HG03025 (cell line): ENCODE data around the gene RFNG.

Experiments
- ATAC-seq: cut with Tn5 transposase; IDR thresholded peaks from one replicate; pipeline ENCODE4 v1.9.1; 2021; ENCODE audit warnings: mild to moderate bottlenecking, moderate library complexity; ENCODE audit not compliant: unreplicated experiment, low FRiP score

Gene RFNG, protein sequence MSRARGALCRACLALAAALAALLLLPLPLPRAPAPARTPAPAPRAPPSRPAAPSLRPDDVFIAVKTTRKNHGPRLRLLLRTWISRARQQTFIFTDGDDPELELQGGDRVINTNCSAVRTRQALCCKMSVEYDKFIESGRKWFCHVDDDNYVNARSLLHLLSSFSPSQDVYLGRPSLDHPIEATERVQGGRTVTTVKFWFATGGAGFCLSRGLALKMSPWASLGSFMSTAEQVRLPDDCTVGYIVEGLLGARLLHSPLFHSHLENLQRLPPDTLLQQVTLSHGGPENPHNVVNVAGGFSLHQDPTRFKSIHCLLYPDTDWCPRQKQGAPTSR

DNA sequence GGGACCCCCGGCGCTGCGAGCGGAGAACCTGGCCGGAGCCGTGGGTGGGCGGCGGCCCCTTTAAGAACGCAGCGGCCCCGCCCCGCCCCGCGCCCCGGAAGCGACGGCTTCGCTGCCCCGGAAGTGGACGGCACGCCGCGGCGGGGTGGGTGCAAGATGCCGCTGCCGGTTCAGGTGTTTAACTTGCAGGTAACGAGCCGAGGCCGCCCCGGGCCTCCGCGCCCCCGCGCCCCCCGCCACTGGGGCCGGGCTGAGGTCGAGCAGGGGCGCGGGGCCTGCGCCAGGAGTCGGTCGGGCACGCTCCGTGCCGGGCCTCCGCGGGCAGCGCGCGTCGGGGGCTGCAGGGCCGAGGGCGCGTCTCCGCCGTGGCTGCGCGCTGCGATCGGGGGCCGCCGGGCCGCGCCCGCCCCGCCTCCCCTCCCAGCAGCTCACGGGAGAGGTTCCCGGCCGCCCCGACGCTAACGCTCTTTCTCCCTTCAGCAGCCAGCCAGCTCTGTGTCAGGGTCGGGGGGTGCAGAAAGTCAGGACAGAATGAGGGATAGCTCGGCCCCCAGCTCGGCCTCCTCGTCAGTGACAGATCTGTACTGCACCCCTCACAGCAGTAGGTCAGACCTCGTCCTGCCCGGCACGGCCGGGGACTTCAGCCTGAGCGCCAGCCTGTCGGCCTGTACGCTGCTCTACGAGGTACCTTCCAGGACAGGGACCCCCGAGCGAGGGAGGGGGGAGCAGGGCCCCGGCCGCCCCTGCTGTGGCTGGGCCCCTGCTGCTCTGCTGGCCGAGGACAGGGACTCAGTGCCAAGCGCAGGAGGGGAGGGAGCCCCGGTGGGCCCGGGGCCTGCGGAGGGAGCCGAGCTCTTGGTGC, at the start of gene RFNG, which contains the start of gene GPS1:
TSS of gene RFNG (minus strand) at position 36 of the 862 bp plus-strand sequence. CDS start 45 bp downstream, outside the sequence.
TSS of gene GPS1 (plus strand) at position 123 of the 862 bp plus-strand sequence. CDS start at position 157, 34 bp downstream.
- ATAC-seq: no peak

DNA sequence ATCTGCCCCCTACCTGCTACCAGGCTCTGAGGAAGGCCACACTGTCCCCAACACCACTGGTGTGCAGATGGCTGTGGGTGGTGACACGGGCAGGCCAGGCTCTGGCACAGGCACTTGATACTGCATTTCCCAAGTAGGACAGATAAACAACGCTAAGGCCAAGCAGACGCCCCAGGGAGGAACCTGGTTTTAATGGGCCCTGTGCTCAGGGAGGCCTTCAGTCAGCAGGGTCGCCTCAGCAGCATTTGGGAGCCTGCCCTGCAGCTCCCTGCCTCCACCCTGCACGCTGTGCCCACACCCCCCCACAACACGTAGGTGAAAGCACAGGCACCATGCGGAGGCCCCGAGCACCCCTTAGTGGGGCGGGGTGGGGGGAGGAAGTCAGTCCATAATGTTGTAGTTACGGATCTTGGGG, 49.7 kb upstream of the RFNG start:
- no peak for ATAC-seq

DNA sequence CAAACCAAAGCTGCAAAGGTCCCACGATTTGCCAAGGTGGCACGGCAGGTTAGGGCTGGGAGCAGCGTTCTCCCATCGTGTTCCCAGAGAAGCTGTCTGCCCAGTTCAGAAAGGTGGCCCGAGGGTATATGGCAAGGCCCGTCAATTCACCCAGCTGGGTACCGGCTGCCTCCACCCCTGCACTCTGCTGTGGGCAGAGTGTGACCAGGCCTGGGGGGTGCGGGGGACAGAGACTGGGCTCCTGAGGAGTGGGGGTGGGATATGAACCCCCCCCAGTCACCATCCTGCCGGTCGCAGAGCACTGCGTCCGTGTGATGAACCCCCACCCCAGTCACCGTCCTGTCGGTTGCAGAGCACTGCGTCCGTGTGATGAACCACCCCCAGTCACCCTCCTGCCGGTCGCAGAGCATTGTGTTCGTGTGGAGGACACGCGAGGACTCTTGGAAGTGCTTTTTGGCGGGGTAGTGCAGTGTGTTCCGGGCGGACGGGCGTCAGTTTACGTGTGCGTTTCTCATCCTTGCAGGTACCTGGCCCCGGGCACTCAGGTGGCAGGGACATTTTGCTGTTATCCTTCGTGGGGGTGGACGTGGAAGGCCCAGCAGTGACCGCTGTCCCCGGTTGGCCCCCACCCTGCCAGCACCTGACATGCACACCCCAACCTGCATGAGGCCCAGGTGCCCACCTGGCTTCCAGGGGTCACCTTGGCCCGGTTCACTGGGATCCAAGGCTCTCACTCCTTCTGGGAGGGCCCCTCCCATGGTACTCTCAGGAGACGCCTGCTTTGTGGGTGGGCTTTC, 49.1 kb upstream of the RFNG start:
- ATAC-seq: no peak

DNA sequence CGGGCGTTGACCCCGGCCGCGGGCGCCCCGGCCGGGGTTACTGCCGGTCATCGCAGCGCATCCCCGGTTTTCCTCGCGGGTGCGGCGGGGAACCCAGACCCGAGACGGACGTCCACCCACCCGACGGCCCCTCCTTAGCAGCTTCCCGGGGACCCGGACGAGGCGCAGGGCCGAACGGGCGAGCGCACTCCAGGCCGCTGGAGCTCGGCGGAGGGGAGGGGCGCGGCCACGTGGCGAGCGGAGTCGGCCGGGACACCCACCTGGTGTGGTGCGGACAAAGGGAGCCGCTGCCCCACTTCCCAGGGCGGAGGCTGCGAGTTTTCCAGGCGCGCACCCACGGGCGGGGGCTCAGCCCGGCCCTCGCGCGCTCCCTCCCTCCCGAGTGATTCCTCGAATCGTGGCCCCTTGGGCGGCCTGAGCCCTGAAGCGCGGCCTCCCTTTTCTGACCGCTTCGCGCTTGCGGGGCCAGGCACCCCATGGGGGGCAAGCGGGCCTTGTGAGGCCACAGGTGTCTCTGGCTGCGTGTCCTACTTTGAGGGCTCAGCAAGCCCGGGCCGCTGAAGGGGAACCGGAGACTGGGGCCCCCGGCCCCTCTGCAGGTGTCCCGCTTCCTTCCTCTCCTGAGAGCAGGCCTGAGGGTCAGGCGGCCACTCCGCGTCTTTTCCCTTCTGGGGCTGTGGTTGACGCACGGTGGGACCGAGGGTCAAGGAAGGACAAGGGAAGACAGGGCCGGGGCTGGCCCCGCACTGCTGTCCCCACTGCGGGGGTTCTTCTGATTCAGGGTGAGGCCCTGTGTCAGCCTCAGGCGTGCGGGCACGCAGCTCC, 47.5 kb upstream of the RFNG start:
- peak; percentile 11 for ATAC-seq

DNA sequence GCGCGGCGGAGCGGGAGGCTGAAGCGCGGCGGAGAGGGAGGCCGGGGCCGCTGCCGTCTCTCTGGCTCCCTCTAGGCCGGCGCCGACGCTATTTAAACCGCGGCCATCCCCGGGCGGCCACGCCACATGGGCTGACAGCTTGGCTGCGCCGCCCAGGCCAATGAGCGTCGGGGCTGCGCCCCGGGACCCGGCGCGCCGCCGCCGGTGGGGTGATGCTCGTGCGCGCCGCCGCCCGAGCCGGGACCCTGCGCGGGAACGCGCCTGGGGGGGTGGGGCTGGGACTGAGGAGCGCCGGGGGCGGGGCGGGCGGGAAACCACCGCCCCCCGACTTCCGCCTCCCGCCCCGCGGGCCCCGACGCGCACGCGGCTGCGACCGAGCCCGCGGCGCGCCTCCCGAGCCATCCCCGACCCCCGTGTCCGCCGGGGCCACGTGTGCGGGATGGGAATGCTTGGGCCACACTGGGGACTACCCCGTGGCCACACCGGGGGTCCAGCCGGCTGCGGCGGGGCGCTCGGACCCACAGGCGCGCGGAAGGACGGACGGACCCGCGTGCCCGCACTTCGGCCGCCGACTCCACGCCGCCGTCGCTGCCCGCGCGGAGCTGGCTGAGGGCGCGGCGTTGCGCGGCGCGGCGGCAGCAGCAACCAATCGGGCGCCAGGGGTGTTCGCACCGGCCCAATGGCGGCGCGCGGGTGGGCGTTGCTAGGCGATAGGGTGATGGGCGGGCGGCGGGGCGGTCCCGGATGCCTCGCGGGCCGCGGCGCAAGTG, 46.7 kb upstream of the RFNG start, which contains the start of gene FASN:
TSS of gene FASN (minus strand) at position 68 of the 770 bp plus-strand sequence. CDS start 1,791 bp downstream, outside the sequence.
- ATAC-seq: peak; percentile 54

DNA sequence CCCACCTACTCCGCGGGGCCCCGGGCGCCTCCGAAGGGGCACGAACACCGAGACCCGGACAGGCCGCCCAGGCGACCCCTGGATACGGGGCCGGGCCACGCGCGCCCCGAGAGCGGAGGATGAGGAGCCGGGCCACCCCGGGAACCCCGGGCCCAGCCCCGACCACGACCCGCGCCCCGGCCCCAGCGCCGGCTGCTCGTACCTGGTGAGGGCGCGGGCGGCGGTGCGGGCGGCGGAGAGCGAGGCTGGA, 46.2 kb upstream of the RFNG start:
- no peak for ATAC-seq

DNA sequence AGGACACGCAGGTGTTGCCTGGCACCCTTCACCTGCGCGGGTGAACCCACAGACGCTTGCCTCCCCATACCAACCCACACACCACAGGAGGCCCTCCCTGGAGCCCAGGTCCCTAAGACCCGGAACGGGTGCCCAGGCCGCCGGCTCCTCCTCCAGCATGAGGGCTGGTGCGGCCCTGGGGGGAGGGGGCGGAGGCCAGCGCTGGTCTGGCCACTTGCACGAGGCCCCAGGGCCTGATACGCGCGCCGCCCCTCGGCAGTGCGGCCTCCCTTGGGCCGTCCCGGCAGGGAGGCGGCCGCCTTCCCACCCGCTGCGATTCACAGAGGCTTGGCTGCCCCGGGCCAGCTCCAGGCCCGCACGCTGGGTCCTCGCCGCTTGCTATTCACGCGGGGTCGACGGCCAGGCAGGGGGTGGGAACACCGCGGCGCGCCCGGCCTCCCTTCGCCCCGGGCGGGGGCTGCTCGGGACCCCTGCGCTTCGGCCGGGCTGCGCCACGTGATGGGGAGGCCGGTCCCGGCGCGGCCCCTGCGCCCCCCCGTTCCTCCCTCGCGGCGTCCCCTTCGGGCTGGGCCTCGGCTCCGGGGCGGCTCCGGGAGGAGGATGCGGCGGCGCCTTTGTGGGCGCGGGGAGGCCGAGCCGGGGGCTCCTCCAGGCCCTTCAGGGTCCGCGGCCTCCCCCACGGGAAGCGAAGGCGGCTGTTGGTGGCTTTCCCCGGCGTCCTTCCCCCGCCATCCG, 45.7 kb upstream of the RFNG start:
- no peak for ATAC-seq

DNA sequence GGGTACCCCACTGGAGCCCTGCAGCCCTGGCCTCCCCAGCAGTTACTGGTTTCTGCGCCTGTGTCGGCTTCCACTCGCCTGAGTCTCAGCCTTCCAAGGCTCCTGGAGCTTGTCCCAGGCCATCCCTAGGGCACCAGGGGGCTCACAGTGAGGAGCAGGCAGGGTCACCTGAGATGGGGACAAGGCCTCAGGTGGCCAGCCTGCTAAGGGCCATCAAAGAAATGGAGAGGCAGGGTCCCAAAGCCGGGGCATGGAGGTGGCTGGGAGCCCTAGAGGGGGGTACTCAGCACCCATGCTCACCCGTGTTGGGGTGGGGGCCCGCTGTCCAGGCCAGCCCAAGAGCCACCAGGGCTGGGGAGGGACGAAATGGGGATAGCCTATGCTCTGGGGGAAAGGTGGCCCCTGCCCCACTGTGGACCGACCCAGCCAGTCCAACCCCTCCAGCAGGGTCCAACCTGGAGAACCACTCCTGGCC, 45.1 kb upstream of the RFNG start:
- ATAC-seq: no peak

DNA sequence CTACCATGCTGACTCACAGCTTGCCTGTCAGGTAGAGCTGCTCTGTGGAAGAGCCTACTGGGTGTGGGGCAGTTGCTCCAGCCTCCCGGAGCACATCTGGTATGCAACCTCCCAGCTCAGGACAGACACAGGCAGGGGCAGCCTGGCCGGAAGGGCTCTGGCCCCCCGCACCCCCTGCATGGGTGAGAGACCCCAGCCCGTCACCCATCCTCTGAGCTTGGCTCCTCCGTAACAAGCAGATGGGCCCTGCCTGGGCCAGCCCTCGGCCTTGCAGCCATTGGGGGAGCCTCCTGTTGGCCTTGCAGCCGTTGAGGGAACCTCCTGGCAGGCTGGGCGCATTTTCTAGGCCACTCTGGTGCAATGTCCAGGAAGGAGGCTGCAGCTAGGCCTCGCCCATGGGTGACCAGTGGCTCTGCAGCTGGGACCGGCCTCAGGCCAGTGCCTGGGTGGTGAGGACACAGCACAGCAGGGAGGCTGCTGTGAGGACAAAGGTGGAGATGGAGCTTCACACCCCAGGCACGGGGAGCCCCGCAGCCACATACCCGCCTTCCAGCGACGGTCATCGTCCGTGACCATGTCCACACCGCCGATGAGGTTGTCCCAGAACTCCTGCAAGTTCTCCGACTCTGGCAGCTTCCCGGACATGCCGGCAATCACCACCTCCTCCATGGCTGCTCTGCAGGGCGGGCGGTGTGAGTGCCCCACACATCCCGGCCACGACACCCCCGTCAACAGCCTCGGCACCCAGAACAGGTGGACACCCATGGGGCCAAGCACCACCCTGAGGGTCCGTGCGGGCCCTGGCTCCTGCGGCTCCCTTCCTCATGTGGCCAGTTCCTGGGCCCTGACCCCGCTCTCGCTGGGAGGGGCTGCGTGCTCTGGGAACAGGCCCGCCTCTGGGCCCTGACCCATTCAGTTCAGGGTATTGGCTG, 44.4 kb upstream of the RFNG start:
- no peak for ATAC-seq

DNA sequence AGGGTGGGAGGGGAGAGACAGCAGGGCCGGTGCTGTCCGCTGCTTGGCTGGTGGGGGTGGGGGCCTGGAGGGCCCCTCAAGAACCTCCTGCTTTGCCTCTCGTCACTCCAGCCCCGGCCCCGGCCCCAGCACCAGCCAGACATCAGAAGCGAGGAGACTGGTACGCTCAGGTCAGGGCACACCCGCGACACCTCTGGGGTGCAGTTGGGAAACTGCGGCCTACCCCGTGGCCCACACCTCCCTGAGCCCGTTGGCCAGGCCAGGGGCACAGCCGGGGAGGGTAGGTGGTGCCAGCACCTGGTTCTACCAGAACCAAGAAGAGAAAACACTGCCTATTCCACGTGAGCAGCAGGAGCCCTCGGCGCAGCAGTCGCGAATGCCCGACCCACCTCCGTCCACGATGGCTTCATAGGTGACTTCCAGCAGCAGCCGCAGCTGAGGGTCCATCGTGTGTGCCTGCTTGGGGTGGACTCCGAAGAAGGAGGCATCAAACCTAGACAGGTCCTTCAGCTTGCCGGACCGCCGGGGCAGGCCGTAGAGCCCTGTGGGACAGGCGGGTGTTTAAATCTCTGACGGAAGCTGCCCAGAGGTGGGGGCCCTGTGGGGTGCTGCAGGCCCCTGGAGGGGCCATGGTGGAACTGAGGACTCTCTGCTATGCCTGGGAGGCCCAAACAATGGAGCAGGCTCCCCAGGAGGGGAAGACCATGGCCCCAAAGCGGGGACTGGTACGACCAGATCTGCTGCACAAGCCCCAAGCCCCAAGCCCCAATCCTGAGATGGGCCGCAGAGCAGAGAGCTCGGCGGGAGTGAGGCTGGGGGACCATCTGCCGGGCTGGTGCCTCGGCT, 43.5 kb upstream of the RFNG start:
- no peak for ATAC-seq

DNA sequence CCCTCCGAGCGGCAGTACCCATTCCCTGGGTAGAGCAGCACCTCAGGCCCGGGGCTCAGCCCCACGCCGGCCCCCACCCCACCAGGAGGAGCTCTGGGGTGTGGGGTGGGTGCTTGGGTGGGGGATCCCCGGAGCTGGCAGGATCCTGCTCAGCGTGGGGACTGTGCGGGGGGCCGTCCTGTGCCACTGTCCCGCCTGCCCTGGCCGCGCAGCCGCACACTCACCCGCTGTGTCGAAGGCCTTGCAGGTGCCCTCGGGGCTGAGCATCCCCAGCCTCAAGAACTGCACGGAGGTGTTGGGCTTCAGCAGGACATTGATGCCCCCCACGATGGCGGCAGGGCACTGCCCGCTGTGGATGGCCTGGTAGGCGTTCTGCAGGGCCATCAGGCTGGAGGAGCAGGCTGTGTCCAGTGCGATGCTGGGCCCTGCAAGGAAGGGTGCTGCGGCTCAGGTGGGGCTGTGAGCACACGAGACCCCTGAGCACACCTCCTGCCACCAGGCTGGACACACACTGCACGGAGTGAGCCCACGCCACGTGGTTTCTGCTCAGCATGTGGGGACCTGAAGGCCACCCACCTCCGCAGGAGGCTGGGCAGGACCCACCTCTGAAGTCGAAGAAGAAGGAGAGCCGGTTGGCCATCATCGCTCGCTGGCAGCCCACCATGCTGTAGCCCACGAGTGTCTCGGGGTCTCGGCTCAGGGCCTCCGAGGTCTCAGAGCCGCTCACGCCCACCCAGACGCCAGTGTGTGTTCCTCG, 41.6 kb upstream of the RFNG start:
- ATAC-seq: no peak

DNA sequence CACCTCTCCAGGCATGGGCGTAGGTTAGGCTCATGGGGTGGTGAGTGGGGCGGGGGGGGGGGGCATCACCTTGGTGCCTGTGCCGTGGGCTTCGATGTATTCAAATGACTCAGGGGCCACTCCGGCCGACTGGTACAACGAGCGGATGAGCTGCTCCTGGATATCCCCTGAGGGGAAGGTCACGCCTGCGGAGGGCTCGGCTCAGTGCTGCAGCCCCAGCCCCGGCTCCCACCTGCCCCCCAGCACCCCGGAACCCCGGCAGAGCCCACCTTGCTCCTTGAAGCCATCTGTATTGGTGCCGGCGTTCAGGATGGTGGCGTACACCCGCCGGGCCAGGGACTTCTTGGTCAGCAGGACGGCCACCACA, 41.0 kb upstream of the RFNG start:
- ATAC-seq: no peak

DNA sequence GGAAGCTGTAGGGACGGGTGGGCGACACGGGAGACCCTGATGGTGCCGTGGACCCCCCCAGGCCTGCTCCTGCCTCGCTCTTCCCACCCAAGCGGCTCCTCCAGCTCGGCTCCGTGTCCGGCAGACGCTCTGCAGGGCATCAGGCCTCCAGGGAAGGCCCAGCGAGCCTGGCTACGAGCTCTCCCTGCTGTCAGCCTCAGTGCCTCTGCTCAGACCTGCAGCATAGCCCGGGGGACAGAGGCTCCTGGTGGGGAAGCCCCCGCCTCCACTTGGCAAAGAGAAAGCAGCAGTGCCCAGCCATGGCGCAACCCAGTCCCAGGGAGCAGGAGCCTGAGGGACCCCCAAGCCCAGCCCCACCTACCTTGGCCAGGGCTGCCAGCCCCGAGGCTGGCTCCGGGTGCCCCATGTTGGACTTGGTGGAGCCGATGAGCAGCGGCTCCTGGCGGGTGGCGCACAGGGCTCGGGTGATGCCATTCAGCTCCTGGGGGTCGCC, 40.5 kb upstream of the RFNG start:
- no peak for ATAC-seq

DNA sequence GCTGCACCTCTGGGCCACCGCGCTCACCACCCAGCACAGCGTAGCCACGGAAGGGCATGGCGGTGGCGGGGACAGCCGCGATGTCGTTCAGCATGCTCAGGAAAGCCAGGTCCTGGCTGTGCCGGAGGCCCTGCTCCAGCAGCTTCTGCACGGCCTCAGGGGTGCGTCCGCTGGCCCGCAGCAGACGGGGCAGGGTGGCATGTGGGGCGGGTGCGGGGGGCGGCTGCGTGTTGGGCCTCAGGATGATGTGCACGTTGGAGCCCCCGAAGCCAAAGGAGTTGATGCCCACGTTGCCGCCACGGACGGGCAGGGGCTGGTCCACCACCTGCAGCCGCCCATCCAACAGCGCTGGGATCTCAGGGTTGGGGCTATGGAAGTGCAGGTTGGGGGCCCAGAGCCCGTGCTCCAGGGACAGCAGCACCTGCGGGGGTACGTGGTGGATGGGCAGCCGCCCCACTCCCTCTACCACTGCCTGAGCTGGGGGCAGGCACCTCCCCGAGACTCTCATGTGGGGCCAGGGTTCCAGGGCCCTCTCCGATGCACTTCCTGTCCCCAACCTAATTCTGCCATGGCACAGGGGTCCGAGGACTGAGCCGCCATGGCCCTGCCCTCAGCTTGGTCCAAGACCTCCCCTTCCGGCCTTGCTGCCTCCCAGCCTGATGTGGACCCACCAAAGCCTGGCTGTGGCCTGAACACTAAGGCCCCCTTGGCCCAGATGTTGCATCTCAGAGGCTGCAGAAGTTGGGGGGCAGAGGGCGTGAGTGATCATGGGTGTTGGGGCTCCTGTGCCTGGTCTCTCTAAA, 39.9 kb upstream of the RFNG start:
- ATAC-seq: no peak
